GM19351 (cell line): ENCODE results near the gene ATP11B.
A peak's percentile ranks its signal among the peaks of the same experiment; 100 is the strongest.

ENCODE experiments used
- ATAC-seq: cut with Tn5 transposase; IDR thresholded peaks from one replicate; pipeline ENCODE4 v1.9.1; 2021; ENCODE audit warnings: mild to moderate bottlenecking, moderate library complexity; ENCODE audit not compliant: unreplicated experiment

ATP11B gene

GRCh38 chr3:182792901-182793662 lies at the start of gene ATP11B:
ATP11B (plus strand) TSS chr3:182793504; CDS start chr3:182793760, 256 bp downstream.
- peak; percentile 69 for ATAC-seq

- no peak for ATAC-seq
Measured at GRCh38 chr3:182746959-182747358, 46.3 kb upstream of the ATP11B start.

GRCh38 chr3:182755308-182755707 lies 38.0 kb upstream of the ATP11B start:
- ATAC-seq: no peak

GRCh38 chr3:182755712-182756111 lies 37.6 kb upstream of the ATP11B start:
- no peak for ATAC-seq

GRCh38 chr3:182760576-182761164 lies 32.6 kb upstream of the ATP11B start:
- no peak for ATAC-seq

GRCh38 chr3:182763896-182764295 lies 29.4 kb upstream of the ATP11B start:
- ATAC-seq: no peak

GRCh38 chr3:182765287-182765686 lies 28.0 kb upstream of the ATP11B start:
- ATAC-seq: no peak

- no peak for ATAC-seq
Measured at GRCh38 chr3:182766099-182766498, 27.2 kb upstream of the ATP11B start.

GRCh38 chr3:182768413-182768812 lies 24.9 kb upstream of the ATP11B start:
- no peak for ATAC-seq

GRCh38 chr3:182769673-182770072 lies 23.6 kb upstream of the ATP11B start:
- no peak for ATAC-seq

GRCh38 chr3:182782149-182782548 lies 11.2 kb upstream of the ATP11B start:
- ATAC-seq: no peak

- no peak for ATAC-seq
Measured at GRCh38 chr3:182783106-182783505, 10.2 kb upstream of the ATP11B start.

- ATAC-seq: no peak
Measured at GRCh38 chr3:182784542-182784941, 8.8 kb upstream of the ATP11B start.

GRCh38 chr3:182785142-182785541 lies 8.2 kb upstream of the ATP11B start:
- no peak for ATAC-seq

- ATAC-seq: no peak
Measured at GRCh38 chr3:182785756-182786155, 7.5 kb upstream of the ATP11B start.

- no peak for ATAC-seq
Measured at GRCh38 chr3:182786564-182787196, 6.6 kb upstream of the ATP11B start.

- ATAC-seq: no peak
Measured at GRCh38 chr3:182787302-182788036, 5.8 kb upstream of the ATP11B start.

GRCh38 chr3:182789371-182789770 lies 3.9 kb upstream of the ATP11B start:
- ATAC-seq: no peak

- ATAC-seq: no peak
Measured at GRCh38 chr3:182790612-182791011, 2.7 kb upstream of the ATP11B start.

GRCh38 chr3:182793663-182794454 lies 555 bp downstream of the ATP11B start:
- ATAC-seq: peak; percentile 36
